HCT116 (cell line): ENCODE results near the gene PEAK1. TPM values are rescaled to one million over a fixed set of nuclear protein-coding genes. Genes with fewer than 3 reads are reported as not detected.

Experiments
- ATAC-seq: fragments of 200-7000 bp; cut with Tn5 transposase; 2 replicates; pipeline ENCODE4 v1.9.1; 2020; ENCODE audit warnings: mild to moderate bottlenecking, moderate library complexity
- BruUV-seq: library from RNA; stranded (reverse); fragments of 400-500 nt; replicated peaks from 2 replicates; lab custom pipeline; 2021; lab: Mats Ljungman, UMichigan
- CTCF ChIA-PET: fragments of 300-600 bp; sonication (Branson Sonifier 250); formaldehyde crosslinking; loops from one replicate; lab custom pipeline; 2021; ENCODE audit warnings: antibody characterized with exemption; lab: Charles Lee
- POLR2A ChIA-PET: fragments of 300-600, 350-600 bp; sonication (Branson Sonifier 250); formaldehyde crosslinking; loops from one replicate; lab custom pipeline; 2021; ENCODE audit warnings: antibody characterized with exemption; lab: Charles Lee
- RAD21 ChIA-PET, 2 experiments: fragments of 300-600 bp; sonication (Branson Sonifier 250); formaldehyde crosslinking; loops; one replicate each; lab custom pipeline; 2023; ENCODE audit warnings: low total read pairs in 2 of 2; ENCODE audit not compliant: uncharacterized antibody in 2 of 2, unreplicated experiment in 2 of 2, low non-redundant PET in 1 of 2; lab: Charles Lee
- DNase-seq: peaks from one replicate; pipeline ENCODE4 v3.0.0-alpha.2; 2010; ENCODE audit warnings: low read depth, low spot score
- H2AFZ ChIP-seq: fragments of 200-600 bp; shearing (Covaris generic), sonication (generic); 2 replicates; pipeline ENCODE4 v1.6.1; 2017; ENCODE audit warnings: low read depth, mixed run types, mixed read lengths, antibody characterized with exemption, low read length; ENCODE audit not compliant: poor library complexity, severe bottlenecking
- H3K27ac ChIP-seq: 2 replicates; pipeline ENCODE4 v1.5.1; 2012; ENCODE audit warnings: low read depth, low read length
- H3K27me3 ChIP-seq: fragments of 200-600 bp; sonication (generic); 2 replicates; pipeline ENCODE4 v1.6.1; 2016; ENCODE audit warnings: mixed run types, low read length, mixed read lengths; ENCODE audit not compliant: insufficient read depth
- H3K36me3 ChIP-seq, 2 experiments: fragments of 200-500 bp in 1 of 2; fragments of 200-600 bp in 1 of 2; sonication (Bioruptor generic) in 1 of 2; sonication (generic) in 1 of 2; 2 replicates each; pipeline versions ENCODE4 v1.5.1 to v1.6.1; 2014 to 2016; ENCODE audit warnings: low read length in 2 of 2, inconsistent platforms in 1 of 2, mixed read lengths in 1 of 2, mixed run types in 1 of 2; ENCODE audit not compliant: insufficient read depth in 2 of 2, control insufficient read depth in 1 of 2
- H3K4me1 ChIP-seq, 2 experiments: fragments of 200-600 bp in 1 of 2; sonication (generic) in 1 of 2; 2 replicates each; pipeline versions ENCODE4 v1.5.1 to v1.6.1; 2012 to 2017; ENCODE audit warnings: low read length in 2 of 2, inconsistent platforms in 1 of 2, mild to moderate bottlenecking in 1 of 2, mixed read lengths in 1 of 2, mixed run types in 1 of 2, moderate library complexity in 1 of 2; ENCODE audit not compliant: insufficient read depth in 2 of 2, control insufficient read depth in 1 of 2
- H3K4me2 ChIP-seq: fragments of 200-600 bp; sonication (generic); 2 replicates; pipeline ENCODE4 v1.6.1; 2017; ENCODE audit warnings: mixed run types, low read length, mixed read lengths
- H3K4me3 ChIP-seq, 2 experiments: fragments of 200-600 bp in 1 of 2; sonication (generic) in 1 of 2; replicated peaks in 1 of 2; 2 replicates each; pipeline ENCODE4 v1.5.1; 2011 to 2016; ENCODE audit warnings: low read length in 2 of 2, control low read depth in 1 of 2, low read depth in 1 of 2, mild to moderate bottlenecking in 1 of 2, mixed read lengths in 1 of 2, mixed run types in 1 of 2
- H3K79me2 ChIP-seq: fragments of 200-600 bp; sonication (generic); 2 replicates; pipeline ENCODE4 v1.6.1; 2017; ENCODE audit warnings: mild to moderate bottlenecking, mixed run types, low read length, moderate library complexity, mixed read lengths; ENCODE audit not compliant: insufficient read depth
- H3K9ac ChIP-seq: fragments of 200-600 bp; sonication (generic); 2 replicates; pipeline ENCODE4 v1.6.1; 2016; ENCODE audit warnings: low read length, mixed read lengths
- H3K9me2 ChIP-seq: fragments of 200-600 bp; sonication (generic), shearing (Covaris generic); 2 replicates; pipeline ENCODE4 v1.6.1; 2017; ENCODE audit warnings: mixed run types, mild to moderate bottlenecking, moderate library complexity; ENCODE audit not compliant: insufficient read depth
- H3K9me3 ChIP-seq, 2 experiments: fragments of 200-500 bp in 1 of 2; fragments of 200-600 bp in 1 of 2; sonication (Bioruptor generic) in 1 of 2; sonication (generic) in 1 of 2; 2 replicates each; pipeline ENCODE4 v1.6.1; 2014 to 2017; ENCODE audit warnings: low read length in 2 of 2, mixed read lengths in 2 of 2, inconsistent platforms in 1 of 2, low read depth in 1 of 2, mild to moderate bottlenecking in 1 of 2, mixed run types in 1 of 2, moderate library complexity in 1 of 2; ENCODE audit not compliant: control insufficient read depth in 1 of 2, insufficient read depth in 1 of 2
- H4K20me1 ChIP-seq: fragments of 200-600 bp; sonication (generic), shearing (Covaris generic); 2 replicates; pipeline ENCODE4 v1.6.1; 2017; ENCODE audit warnings: mixed run types, mild to moderate bottlenecking, moderate library complexity; ENCODE audit not compliant: insufficient read depth
- CBX3 ChIP-seq: IDR thresholded peaks from 2 replicates; pipeline ENCODE4 v1.6.1; 2012; ENCODE audit warnings: low read depth
- EGR1 ChIP-seq: IDR thresholded peaks from 2 replicates; pipeline ENCODE4 v1.6.1; 2012; ENCODE audit warnings: low read depth
- ELF1 ChIP-seq: IDR thresholded peaks from 2 replicates; pipeline ENCODE4 v1.6.1; 2012; ENCODE audit warnings: low read depth, borderline replicate concordance
- EZH2 ChIP-seq: fragments of 200-600 bp; sonication (generic); IDR thresholded peaks from 2 replicates; pipeline ENCODE4 v1.6.1; 2017; ENCODE audit warnings: antibody characterized with exemption, mixed run types
- EZH2phosphoT487 ChIP-seq: fragments of 200-600 bp; IDR thresholded peaks from 2 replicates; pipeline ENCODE4 v1.6.1; 2018; ENCODE audit warnings: antibody characterized with exemption, borderline replicate concordance
- FOSL1 ChIP-seq: IDR thresholded peaks from 2 replicates; pipeline ENCODE4 v1.6.1; 2012; ENCODE audit warnings: low read depth
- JUND ChIP-seq: IDR thresholded peaks from 2 replicates; pipeline ENCODE4 v1.6.1; 2012
- POLR2A ChIP-seq: IDR thresholded peaks from 2 replicates; pipeline ENCODE4 v1.7.0; 2011; ENCODE audit warnings: borderline replicate concordance; ENCODE audit not compliant: insufficient read depth, insufficient read length; ENCODE audit errors: extremely low read depth
- POLR2AphosphoS5 ChIP-seq: IDR thresholded peaks from 2 replicates; pipeline ENCODE4 v1.6.1; 2011; ENCODE audit warnings: mild to moderate bottlenecking, low read depth, low read length, moderate library complexity
- RAD21 ChIP-seq: IDR thresholded peaks from 2 replicates; pipeline ENCODE4 v1.6.1; 2012; ENCODE audit warnings: low read depth, mild to moderate bottlenecking
- SIN3A ChIP-seq: IDR thresholded peaks from 2 replicates; pipeline ENCODE4 v1.6.1; 2012; ENCODE audit warnings: low read depth
- SP1 ChIP-seq: IDR thresholded peaks from 2 replicates; pipeline ENCODE4 v1.6.1; 2012; ENCODE audit warnings: low read depth
- TCF7L2 ChIP-seq: IDR thresholded peaks from 2 replicates; pipeline ENCODE4 v1.7.0; 2011; ENCODE audit warnings: borderline replicate concordance, inconsistent platforms; ENCODE audit not compliant: insufficient read depth, insufficient read length; ENCODE audit errors: extremely low read depth
- ZFX ChIP-seq: fragments of 450-650 bp; IDR thresholded peaks from 2 replicates; pipeline ENCODE4 v1.6.1; 2017
- ZNF274 ChIP-seq: fragments of 200-500 bp; sonication (Bioruptor generic); IDR thresholded peaks from 2 replicates; pipeline ENCODE4 v1.6.1; 2014; ENCODE audit warnings: mild to moderate bottlenecking, low read depth, low read length, inconsistent platforms
- intact Hi-C: fragments of 100-400 bp; cut with micrococcal nuclease; formaldehyde crosslinking; loops from 2 replicates; pipeline ENCODE4 v1.10.0; 2022
- total RNA-seq: library from RNA; stranded (reverse); gene quantifications from one replicate; pipeline ENCODE4 v1.2.1, GENCODE V29; 2021; ENCODE audit not compliant: unreplicated experiment
- TF ChIP-seq, protein P1 (sequence below), 3 experiments: fragments of 200-600 bp in 1 of 3; sonication (generic) in 1 of 3; IDR thresholded peaks in 2 of 3; conservative IDR thresholded peaks in 1 of 3; 2 replicates each; pipeline ENCODE4 v1.5.1; 2012 to 2017; ENCODE audit warnings: low read depth in 2 of 3, low read length in 2 of 3, antibody characterized with exemption in 1 of 3, borderline replicate concordance in 1 of 3, control low read depth in 1 of 3, mild to moderate bottlenecking in 1 of 3, mixed read lengths in 1 of 3, mixed run types in 1 of 3, moderate library complexity in 1 of 3; ENCODE audit not compliant: insufficient read depth in 1 of 3
- TF ChIP-seq, protein P2 (sequence below): IDR thresholded peaks from 2 replicates; pipeline ENCODE4 v1.6.1; 2012

The PEAK1 gene
- total RNA-seq, 1 experiment from 2014 or later, result 23.4 TPM

DNA sequence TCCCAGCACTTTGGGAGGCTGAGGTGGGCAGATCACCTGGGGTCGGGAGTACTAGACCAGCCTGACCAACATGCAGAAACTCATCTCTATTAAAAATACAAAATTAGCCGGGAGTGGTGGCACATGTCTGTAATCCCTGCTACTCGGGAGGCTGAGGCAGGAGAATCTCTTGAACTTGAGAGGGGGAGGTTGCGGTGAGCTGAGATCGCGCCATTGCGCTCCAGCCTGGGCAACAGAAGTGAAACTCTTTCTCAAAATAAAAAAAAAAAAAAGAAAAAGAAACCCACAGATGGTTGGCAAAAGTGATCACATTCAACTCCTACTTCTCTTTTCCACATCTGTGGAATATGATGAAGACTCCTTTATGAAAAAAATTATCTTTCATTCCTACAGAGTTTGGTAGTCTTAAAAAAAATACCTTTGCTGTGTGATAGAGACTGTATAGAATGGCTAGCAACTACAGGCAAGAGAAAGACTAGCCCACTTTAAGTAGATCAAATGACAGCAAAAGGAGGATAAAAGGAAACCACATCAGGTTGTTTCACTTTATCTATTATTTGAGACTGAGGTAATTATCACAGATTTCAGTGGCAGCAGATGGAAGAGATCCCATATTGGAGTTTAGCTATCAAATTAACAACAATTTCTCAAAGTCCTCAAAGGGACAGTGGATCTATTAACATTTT is 176.0 kb downstream of the PEAK1 start:
- no peaks in the 10 kb centered on the region for H3K79me2 ChIP-seq
- RAD21 ChIA-PET, result no interaction called here
- H3K27me3 ChIP-seq, result no peaks in the 10 kb centered on the region
- H3K36me3 ChIP-seq, result no peaks in the 10 kb centered on the region
- no peaks in the 10 kb centered on the region for H3K9me3 ChIP-seq
- ATAC-seq (no peak), DNase-seq (no peak)
- no peak overlapping the region for H3K9ac ChIP-seq
- H3K4me3 ChIP-seq, result no peak overlapping the region
- CTCF ChIA-PET, result no interaction called here
- intact Hi-C loops, result no loop called here
- POLR2A ChIA-PET, result no interaction called here
- H4K20me1 ChIP-seq, result no peaks in the 10 kb centered on the region
- BruUV-seq, result no TSS peak
- no peaks in the 10 kb centered on the region for H3K9me2 ChIP-seq
- H2AFZ ChIP-seq, result no peak overlapping the region
- no peak overlapping the region for H3K27ac ChIP-seq
- H3K4me1 ChIP-seq, result no peaks in the 10 kb centered on the region
- no peak overlapping the region for H3K4me2 ChIP-seq
- no peak for TF ChIP-seq JUND

DNA sequence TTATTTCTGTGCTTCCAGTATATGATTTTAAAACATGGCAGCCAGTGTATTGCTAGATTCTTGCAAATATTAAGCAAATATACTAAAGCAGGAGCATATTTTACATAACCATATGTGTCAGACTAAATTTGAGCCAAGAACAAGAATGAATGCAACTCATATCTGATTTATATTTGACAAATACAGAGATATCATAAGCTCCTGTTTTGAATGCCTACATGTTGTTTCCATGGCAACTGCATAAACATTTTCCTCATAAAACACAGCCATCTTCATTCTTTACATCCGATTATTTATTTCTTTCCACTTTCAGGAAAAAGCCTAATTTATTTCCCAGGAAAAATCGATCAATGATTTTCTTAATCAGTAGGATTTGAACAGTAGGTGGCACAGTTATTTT is 176.8 kb downstream of the PEAK1 start:
- ATAC-seq, result no peak
- H3K4me1 ChIP-seq, result no peaks in the 10 kb centered on the region
- H3K27ac ChIP-seq, result no peak overlapping the region
- TF ChIP-seq POLR2AphosphoS5, result no peak
- no peak for TF ChIP-seq SP1
- TF ChIP-seq, protein P1, sequence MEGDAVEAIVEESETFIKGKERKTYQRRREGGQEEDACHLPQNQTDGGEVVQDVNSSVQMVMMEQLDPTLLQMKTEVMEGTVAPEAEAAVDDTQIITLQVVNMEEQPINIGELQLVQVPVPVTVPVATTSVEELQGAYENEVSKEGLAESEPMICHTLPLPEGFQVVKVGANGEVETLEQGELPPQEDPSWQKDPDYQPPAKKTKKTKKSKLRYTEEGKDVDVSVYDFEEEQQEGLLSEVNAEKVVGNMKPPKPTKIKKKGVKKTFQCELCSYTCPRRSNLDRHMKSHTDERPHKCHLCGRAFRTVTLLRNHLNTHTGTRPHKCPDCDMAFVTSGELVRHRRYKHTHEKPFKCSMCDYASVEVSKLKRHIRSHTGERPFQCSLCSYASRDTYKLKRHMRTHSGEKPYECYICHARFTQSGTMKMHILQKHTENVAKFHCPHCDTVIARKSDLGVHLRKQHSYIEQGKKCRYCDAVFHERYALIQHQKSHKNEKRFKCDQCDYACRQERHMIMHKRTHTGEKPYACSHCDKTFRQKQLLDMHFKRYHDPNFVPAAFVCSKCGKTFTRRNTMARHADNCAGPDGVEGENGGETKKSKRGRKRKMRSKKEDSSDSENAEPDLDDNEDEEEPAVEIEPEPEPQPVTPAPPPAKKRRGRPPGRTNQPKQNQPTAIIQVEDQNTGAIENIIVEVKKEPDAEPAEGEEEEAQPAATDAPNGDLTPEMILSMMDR (IDR thresholded peaks at IDR 0.05 in 2 of 3, conservative IDR thresholded peaks at IDR 0.05 in 1 of 3; ENCODE audit: borderline replicate concordance in 1 of 3, insufficient read depth in 1 of 3, low read depth in 2 of 3, low read length in 2 of 3), result no peak
- TF ChIP-seq ZNF274, result no peak
- no peak for TF ChIP-seq FOSL1
- no peak for TF ChIP-seq RAD21
- no peak for TF ChIP-seq EZH2phosphoT487
- TF ChIP-seq TCF7L2, result no peak
- TF ChIP-seq CBX3, result no peak
- no peak for TF ChIP-seq EGR1
- no peak for TF ChIP-seq EZH2
- TF ChIP-seq POLR2A, result no peak
- TF ChIP-seq, protein P2, sequence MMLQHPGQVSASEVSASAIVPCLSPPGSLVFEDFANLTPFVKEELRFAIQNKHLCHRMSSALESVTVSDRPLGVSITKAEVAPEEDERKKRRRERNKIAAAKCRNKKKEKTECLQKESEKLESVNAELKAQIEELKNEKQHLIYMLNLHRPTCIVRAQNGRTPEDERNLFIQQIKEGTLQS, result no peak
- TF ChIP-seq ZFX, result no peak
- no peak for TF ChIP-seq ELF1
- TF ChIP-seq SIN3A, result no peak
- no peaks in the 10 kb centered on the region for H3K9me3 ChIP-seq
- CTCF ChIA-PET, result no interaction called here
- no peaks in the 10 kb centered on the region for H3K79me2 ChIP-seq
- H3K4me2 ChIP-seq, result no peak overlapping the region
- no peak overlapping the region for H3K4me3 ChIP-seq
- no TSS peak for BruUV-seq
- no peak overlapping the region for H3K9ac ChIP-seq
- POLR2A ChIA-PET, result no interaction called here
- RAD21 ChIA-PET, result no interaction called here
- no peaks in the 10 kb centered on the region for H3K9me2 ChIP-seq
- H2AFZ ChIP-seq, result no peak overlapping the region
- H4K20me1 ChIP-seq, result no peaks in the 10 kb centered on the region
- intact Hi-C loops, result no loop called here
- no peak for DNase-seq
- no peaks in the 10 kb centered on the region for H3K27me3 ChIP-seq
- no peaks in the 10 kb centered on the region for H3K36me3 ChIP-seq
